ENCODE measurements around the gene PDGFD.

The PDGFD gene

GRCh38 chr11:103872748-103873147 lies 291.2 kb downstream of the PDGFD start:
- DNase-seq, result no peak

- no peak for DNase-seq
These were observed 291.9 kb downstream of the PDGFD start for GRCh38 chr11:103871923-103872551.

- no peak for DNase-seq
These were observed 293.1 kb downstream of the PDGFD start for GRCh38 chr11:103870821-103871309.

GRCh38 chr11:103867481-103867880 lies 296.5 kb downstream of the PDGFD start:
- no peak for DNase-seq

GRCh38 chr11:103863497-103863896 lies 300.4 kb downstream of the PDGFD start:
- DNase-seq, result no peak

- DNase-seq, result no peak
These were observed 301.2 kb downstream of the PDGFD start for GRCh38 chr11:103862802-103863174.

- DNase-seq, result no peak
These were observed 301.7 kb downstream of the PDGFD start for GRCh38 chr11:103862094-103862801.
